Thyroid gland (tissue), 4 donors: ENCODE data around the gene SDHAF2. TPM values are rescaled to one million over a fixed set of nuclear protein-coding genes. Genes with fewer than 3 reads are reported as not detected.

ENCODE experiments used
- DNase-seq, 2 donors: peaks; one replicate each; pipeline ENCODE4 v3.0.0-alpha.2; 2019
- H3K27ac ChIP-seq, 3 donors: fragments of 200-600 bp; sonication (generic); 1 replicate in 2 of 3; 2 replicates in 1 of 3; pipeline ENCODE4 v1.5.1; 2016 to 2019; ENCODE audit warnings: mild to moderate bottlenecking in 1 of 3, moderate library complexity in 1 of 3
- H3K27me3 ChIP-seq: fragments of 200-600 bp; sonication (generic); one replicate; pipeline ENCODE4 v1.5.1; 2019
- H3K36me3 ChIP-seq, 2 donors: fragments of 200-600 bp; sonication (generic); one replicate each; pipeline ENCODE4 v1.5.1; 2016 to 2019
- H3K4me1 ChIP-seq, 2 donors: fragments of 200-600 bp; sonication (generic); one replicate each; pipeline ENCODE4 v1.5.1; 2017 to 2019
- H3K4me3 ChIP-seq, 3 donors: fragments of 200-600 bp; sonication (generic); replicated peaks in 1 of 3; 1 replicate in 2 of 3; 2 replicates in 1 of 3; pipeline ENCODE4 v1.5.1; 2016; ENCODE audit warnings: mild to moderate bottlenecking in 1 of 3
- H3K9me3 ChIP-seq: fragments of 200-600 bp; sonication (generic); one replicate; pipeline ENCODE4 v1.5.1; 2017
- CTCF ChIP-seq, 6 experiments: fragments of 200-600 bp in 3 of 6; fragments of 450-650 bp in 3 of 6; sonication (generic) in 3 of 6; IDR thresholded peaks; one replicate each; pipeline ENCODE4 v1.5.1; 2016 to 2019; ENCODE audit warnings: antibody characterized with exemption in 6 of 6, mild to moderate bottlenecking in 2 of 6, inconsistent platforms in 1 of 6, moderate library complexity in 1 of 6
- POLR2A ChIP-seq, 2 donors: fragments of 450-650 bp; IDR thresholded peaks; one replicate each; pipeline ENCODE4 v1.6.1; 2017; ENCODE audit warnings: antibody characterized with exemption in 2 of 2, mild to moderate bottlenecking in 2 of 2, moderate library complexity in 1 of 2
- WGBS, 2 donors: methylation state at CpG; one replicate each; pipeline ENCODE4 v1.1.5; 2017; 5-methylcytosine and 5-hydroxymethylcytosine counted together
- intact Hi-C: fragments of 100-400 bp; cut with DNase I; formaldehyde crosslinking; loops from one replicate; pipeline ENCODE4 v1.15.1; 2023
- total RNA-seq, 4 donors: library from RNA; depleted of rRNA; stranded (reverse); fragments of >200 nt; gene quantifications; one replicate each; pipeline ENCODE4 v1.2.3, GENCODE V29; 2016

Gene SDHAF2
- total RNA-seq, 4 donors from 2014 or later = 41.0 to 74.3 (median 44.0) TPM

GRCh38 chr11:61404641-61405040 lies 25.3 kb upstream of the SDHAF2 start:
- no peaks in the 10 kb centered on the region for H3K27me3 ChIP-seq
- no peaks in the 10 kb centered on the region for H3K4me1 ChIP-seq
- no peak overlapping the region for H3K27ac ChIP-seq
- H3K4me3 ChIP-seq = no peak overlapping the region
- no peak for DNase-seq
- WGBS, 2 donors = 76 to 80% methylated on average over 4 of the region's 4 CpGs
- no peak for TF ChIP-seq CTCF (IDR thresholded peaks at IDR 0.05)
- TF ChIP-seq POLR2A (IDR thresholded peaks at IDR 0.05) = no peak
- H3K9me3 ChIP-seq = no peaks in the 10 kb centered on the region
- peaks cover 56 to 67% of the 10 kb centered on the region in 2 donors for H3K36me3 ChIP-seq
- intact Hi-C loops = no loop called here

- no peak overlapping the region for H3K27ac ChIP-seq
- no peaks in the 10 kb centered on the region for H3K9me3 ChIP-seq
- no peak overlapping the region for H3K4me3 ChIP-seq
- peaks cover 71 to 82% of the 10 kb centered on the region in 2 donors for H3K36me3 ChIP-seq
- 88 to 97% methylated on average over 2 of the region's 2 CpGs for WGBS, 2 donors
- no peak for DNase-seq
- no peak for TF ChIP-seq POLR2A (IDR thresholded peaks at IDR 0.05)
- no peak for TF ChIP-seq CTCF (IDR thresholded peaks at IDR 0.05)
- H3K27me3 ChIP-seq = no peaks in the 10 kb centered on the region
- no peaks in the 10 kb centered on the region for H3K4me1 ChIP-seq
- intact Hi-C loops = no loop called here
Measured at GRCh38 chr11:61406067-61406466, 23.9 kb upstream of the SDHAF2 start.

GRCh38 chr11:61406991-61407728 lies 22.8 kb upstream of the SDHAF2 start:
- H3K4me3 ChIP-seq = no peak overlapping the region
- H3K36me3 ChIP-seq = peaks cover 81 to 92% of the 10 kb centered on the region in 2 donors
- DNase-seq = no peak
- no peak for TF ChIP-seq POLR2A (IDR thresholded peaks at IDR 0.05)
- no peak for TF ChIP-seq CTCF (IDR thresholded peaks at IDR 0.05)
- 93 to 97% methylated on average over 5 of the region's 5 CpGs for WGBS, 2 donors
- no peaks in the 10 kb centered on the region for H3K4me1 ChIP-seq
- no peaks in the 10 kb centered on the region for H3K9me3 ChIP-seq
- intact Hi-C loops = no loop called here
- no peak overlapping the region for H3K27ac ChIP-seq
- H3K27me3 ChIP-seq = no peaks in the 10 kb centered on the region

GRCh38 chr11:61411589-61411988 lies 18.3 kb upstream of the SDHAF2 start:
- 82% methylated on average over 9 of the region's 9 CpGs for WGBS, 2 donors
- Histone ChIP-seq H3K4me1 (no peaks in the 10 kb centered on the region), H3K9me3 (no peaks in the 10 kb centered on the region), H3K36me3 (peaks cover 95 to 100% of the 10 kb centered on the region in 2 donors), H3K27me3 (no peaks in the 10 kb centered on the region), H3K4me3 (no peak overlapping the region), H3K27ac (no peak overlapping the region)
- no peak for DNase-seq
- intact Hi-C loops = no loop called here
- TF ChIP-seq POLR2A (IDR thresholded peaks at IDR 0.05) (no peak), CTCF (IDR thresholded peaks at IDR 0.05) (no peak)

- no peaks in the 10 kb centered on the region for H3K9me3 ChIP-seq
- intact Hi-C loops = no loop called here
- H3K4me3 ChIP-seq = no peak overlapping the region
- H3K27ac ChIP-seq = no peak overlapping the region
- H3K36me3 ChIP-seq = peaks cover 93 to 97% of the 10 kb centered on the region in 2 donors
- 89 to 93% methylated on average over 3 of the region's 3 CpGs for WGBS, 2 donors
- no peaks in the 10 kb centered on the region for H3K4me1 ChIP-seq
- no peak for DNase-seq
- TF ChIP-seq POLR2A (IDR thresholded peaks at IDR 0.05) = no peak
- no peak for TF ChIP-seq CTCF (IDR thresholded peaks at IDR 0.05)
- no peaks in the 10 kb centered on the region for H3K27me3 ChIP-seq
Measured at GRCh38 chr11:61413496-61413895, 16.4 kb upstream of the SDHAF2 start.
